HFFc6 (cell line): ENCODE measurements around the gene EVA1B. TPM values are rescaled to one million over a fixed set of nuclear protein-coding genes. Genes with fewer than 3 reads are reported as not detected.

Experiments
- DNase-seq: peaks from one replicate; pipeline ENCODE4 v3.0.0-alpha.2; 2018
- H3K27ac Mint-ChIP-seq: 2 replicates; pipeline ENCODE4 v1.8.0; 2020; ENCODE audit warnings: mild to moderate bottlenecking, mixed read lengths
- H3K27me3 Mint-ChIP-seq: 2 replicates; pipeline ENCODE4 v1.8.0; 2021; ENCODE audit warnings: mild to moderate bottlenecking, moderate library complexity, mixed read lengths; ENCODE audit not compliant: insufficient read depth
- H3K36me3 Mint-ChIP-seq: 2 replicates; pipeline ENCODE4 v1.8.0; 2021; ENCODE audit warnings: low read depth, mixed read lengths
- H3K4me1 Mint-ChIP-seq: 2 replicates; pipeline ENCODE4 v1.8.0; 2020; ENCODE audit warnings: low read depth, mixed read lengths
- H3K4me3 Mint-ChIP-seq: 2 replicates; pipeline ENCODE4 v1.8.0; 2020; ENCODE audit warnings: mild to moderate bottlenecking, moderate library complexity, mixed read lengths
- H3K9me3 Mint-ChIP-seq: 2 replicates; pipeline ENCODE4 v1.8.0; 2020; ENCODE audit warnings: mild to moderate bottlenecking, mixed read lengths
- CTCF ChIP-seq: fragments of 200-600 bp; sonication (generic); IDR thresholded peaks from 2 replicates; pipeline ENCODE4 v1.5.0; 2021; ENCODE audit warnings: antibody characterized with exemption, mild to moderate bottlenecking
- long read RNA-seq: library from polyadenylated mRNA; unstranded; transcript quantifications from one replicate; pipeline ENCODE4 v2.0.0, GENCODE V29; 2019
- total RNA-seq, 6 experiments: library from RNA; stranded (reverse); fragmentation: NEBNext Ultra II Directional; extraction: Animal tissue kit (Norgen Biotek cat#: 25700); gene quantifications; 2 replicates in 1 of 6; 3 replicates in 5 of 6; pipeline ENCODE4 v1.2.3, GENCODE V29; 2021

EVA1B gene
- 100 to 1,000 TPM; 152 to 206 (median 155) TPM for total RNA-seq
- long read RNA-seq, transcript EVA1B-202 (3 exons, 699 nt) = major isoform, 32 of 49 reads
- long read RNA-seq, partial matches to known transcripts = 10 of 49 reads
- long read RNA-seq, other reads (novel, unspliced or antisense) = 7 of 49 reads

- Mint-ChIP-seq H3K27me3 (peaks cover 5% of the 10 kb centered on the region; the same call in 1 of the 2 replicates), H3K27ac (peak within 1 kb of the TSS; percentile 89), H3K9me3 (no peaks in the 10 kb centered on the region), H3K4me1 (peaks cover 54% of the 10 kb centered on the region), H3K36me3 (peaks cover 6% of the 10 kb centered on the region; the same call in 1 of the 2 replicates), H3K4me3 (peak within 1 kb of the TSS; percentile 89)
- TF ChIP-seq CTCF = no peak
- peak; percentile 59 for DNase-seq
Measured at GRCh38 chr1:36323636-36324352, at the start of gene EVA1B. TSS of gene EVA1B (minus strand) at chr1:36323645. CDS start at chr1:36323037, 608 bp downstream.

- no peak for DNase-seq
- Mint-ChIP-seq H3K4me1 (peaks cover 68% of the 10 kb centered on the region), H3K27ac (peak overlapping the region; percentile 98), H3K27me3 (peaks cover 2% of the 10 kb centered on the region; the same call in 1 of the 2 replicates), H3K36me3 (peaks cover 6% of the 10 kb centered on the region), H3K9me3 (no peaks in the 10 kb centered on the region), H3K4me3 (peak overlapping the region; percentile 81)
- no peak for TF ChIP-seq CTCF
Measured at GRCh38 chr1:36372617-36373016, 49.2 kb upstream of the EVA1B start.

GRCh38 chr1:36369061-36369861 is 45.8 kb upstream of the EVA1B start:
- Mint-ChIP-seq H3K9me3 (no peaks in the 10 kb centered on the region), H3K36me3 (peaks cover 11% of the 10 kb centered on the region), H3K4me1 (peaks cover 78% of the 10 kb centered on the region), H3K27me3 (peaks cover 2% of the 10 kb centered on the region; the same call in 1 of the 2 replicates), H3K4me3 (no peak overlapping the region), H3K27ac (peak overlapping the region; percentile 69)
- DNase-seq = peak; percentile 56
- peak; percentile 97 for TF ChIP-seq CTCF

- H3K9me3 Mint-ChIP-seq = no peaks in the 10 kb centered on the region
- H3K27me3 Mint-ChIP-seq = peaks cover 2% of the 10 kb centered on the region; the same call in 1 of the 2 replicates
- H3K27ac Mint-ChIP-seq = peak overlapping the region; percentile 93
- H3K4me1 Mint-ChIP-seq = peaks cover 63% of the 10 kb centered on the region
- no peak overlapping the region for H3K4me3 Mint-ChIP-seq
- no peak for DNase-seq
- H3K36me3 Mint-ChIP-seq = peaks cover 5% of the 10 kb centered on the region; the same call in 1 of the 2 replicates
- no peak for TF ChIP-seq CTCF
Measured at GRCh38 chr1:36367798-36368197, 44.4 kb upstream of the EVA1B start.

GRCh38 chr1:36367066-36367465 is 43.6 kb upstream of the EVA1B start:
- H3K9me3 Mint-ChIP-seq = no peaks in the 10 kb centered on the region

More at GRCh38 chr1:36367066-36367465, 43.6 kb upstream of the EVA1B start:
- Mint-ChIP-seq H3K4me1 (peaks cover 56% of the 10 kb centered on the region), H3K27me3 (peaks cover 2% of the 10 kb centered on the region; the same call in 1 of the 2 replicates), H3K4me3 (no peak overlapping the region), H3K27ac (peak overlapping the region; percentile 93), H3K36me3 (peaks cover 5% of the 10 kb centered on the region; the same call in 1 of the 2 replicates)
- no peak for TF ChIP-seq CTCF
- no peak for DNase-seq
